Measurements from ENCODE around the gene PLA2G7. TPM values are rescaled to one million over a fixed set of nuclear protein-coding genes. Genes with fewer than 3 reads are reported as not detected.

PLA2G7 gene
- total and polyA plus RNA-seq, 2 of the 4 experiments (the other 2 are of a cell fraction): not detected

DNA sequence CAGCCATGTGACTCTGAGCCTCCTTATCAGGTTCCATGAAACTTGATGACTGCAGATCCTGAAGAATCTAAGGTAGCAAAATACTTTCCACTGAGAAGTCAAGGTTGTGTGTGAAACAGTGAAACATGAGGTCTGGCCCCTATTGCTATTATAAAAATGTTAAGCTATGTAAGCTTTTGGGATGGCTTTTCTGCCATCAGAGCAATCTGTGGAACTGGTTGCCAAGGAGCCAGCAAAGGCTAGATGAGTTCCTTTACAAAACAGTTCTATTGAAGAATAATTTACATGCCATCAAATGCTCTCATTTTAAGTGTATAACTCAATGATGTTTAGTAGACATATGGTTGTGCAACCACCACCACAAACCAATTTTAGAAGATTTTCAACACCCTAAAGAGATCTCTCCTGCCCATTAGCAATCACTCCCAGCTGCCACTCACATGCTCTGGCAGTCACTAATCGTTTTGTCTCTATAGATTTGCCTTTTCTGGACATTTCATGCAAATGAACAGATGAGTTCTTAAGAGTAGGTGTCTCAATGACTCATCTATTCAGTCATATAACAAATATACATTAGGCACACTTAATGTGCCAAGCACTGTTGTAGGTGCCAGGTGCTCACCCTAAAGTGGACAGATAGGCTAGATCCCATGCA, 38.2 kb upstream of the PLA2G7 start:
- Histone ChIP-seq H3K18ac (ENCODE audit: low read depth, low read length) (no peak overlapping the region), H3K9me3 (ENCODE audit: control insufficient read depth, insufficient read depth, low read length) (no peaks in the 10 kb centered on the region), H4K5ac (ENCODE audit: low read depth, low read length) (no peak overlapping the region), H2BK15ac (ENCODE audit: low read depth, low read length) (no peak overlapping the region), H3K79me1 (ENCODE audit: low read depth in 1 of 2, low read length in 2 of 2) (no peaks in the 10 kb centered on the region), H3K27me3 (ENCODE audit: control insufficient read depth, insufficient read depth, low read length) (no peaks in the 10 kb centered on the region), H2AK9ac (replicated peaks; ENCODE audit: low read depth, low read length, poor library complexity) (no peak overlapping the region), H3K9ac (ENCODE audit: low read depth, low read length) (no peak overlapping the region), H3K4me1 (ENCODE audit: control insufficient read depth, insufficient read depth, low read length) (no peaks in the 10 kb centered on the region), H2BK5ac (ENCODE audit: low read depth, low read length, poor library complexity, severe bottlenecking) (no peak overlapping the region), H2AFZ (replicated peaks; ENCODE audit: low read length, poor library complexity) (no peak overlapping the region), H2BK120ac (ENCODE audit: low read depth, low read length) (no peak overlapping the region), H3K56ac (ENCODE audit: extremely low read depth, insufficient read depth, low read length) (no peak overlapping the region), H4K91ac (ENCODE audit: insufficient read depth, low read depth, low read length) (no peak overlapping the region), H2BK20ac (ENCODE audit: low read depth, low read length) (no peak overlapping the region), H4K8ac (ENCODE audit: low read depth in 2 of 2, low read length in 2 of 2) (no peak overlapping the region), H3K4ac (ENCODE audit: low read depth, low read length) (no peak overlapping the region), H3K36me3 (ENCODE audit: control insufficient read depth, insufficient read depth, low read length) (no peaks in the 10 kb centered on the region), H3K4me3 (ENCODE audit: insufficient read depth, low read depth, low read length) (no peak overlapping the region), H3K27ac (ENCODE audit: insufficient read depth, low read length) (no peak overlapping the region), H3K4me2 (ENCODE audit: low read depth, low read length) (no peak overlapping the region), H4K20me1 (ENCODE audit: insufficient read depth, low read length) (no peaks in the 10 kb centered on the region), H3K14ac (replicated peaks; ENCODE audit: low read depth, low read length) (no peak overlapping the region), H3K9me1 (ENCODE audit: insufficient read depth, low read length) (no peaks in the 10 kb centered on the region), H3K23ac (ENCODE audit: low read depth, low read length) (no peak overlapping the region), H2AK5ac (ENCODE audit: low read depth, low read length) (no peak overlapping the region)
- DNase-seq (no peak), ATAC-seq (ENCODE audit: low read depth) (no peak)
- intact Hi-C loops (cut with micrococcal nuclease) (no loop called here), in situ Hi-C loops (cut with MboI; ENCODE audit: low sequenced_read_pairs) (no loop called here), dilution Hi-C loops (cut with HindIII; ENCODE audit: low sequenced_read_pairs, unreplicated experiment) (no loop called here)
- WGBS, 2 experiments (ENCODE audit: extremely low coverage in 2 of 2, insufficient read length in 1 of 2): no CpG with 5 or more reads among the region's 1 CpG
- POLR2A ChIA-PET (ENCODE audit: unreplicated experiment): no interaction called here
- CTCF ChIA-PET: no interaction called here
- no peak for TF ChIP-seq FOS (IDR thresholded peaks at IDR 0.05; ENCODE audit: low read depth, low read length)
- TF ChIP-seq, protein P1, sequence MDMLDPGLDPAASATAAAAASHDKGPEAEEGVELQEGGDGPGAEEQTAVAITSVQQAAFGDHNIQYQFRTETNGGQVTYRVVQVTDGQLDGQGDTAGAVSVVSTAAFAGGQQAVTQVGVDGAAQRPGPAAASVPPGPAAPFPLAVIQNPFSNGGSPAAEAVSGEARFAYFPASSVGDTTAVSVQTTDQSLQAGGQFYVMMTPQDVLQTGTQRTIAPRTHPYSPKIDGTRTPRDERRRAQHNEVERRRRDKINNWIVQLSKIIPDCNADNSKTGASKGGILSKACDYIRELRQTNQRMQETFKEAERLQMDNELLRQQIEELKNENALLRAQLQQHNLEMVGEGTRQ (IDR thresholded peaks at IDR 0.05; ENCODE audit: low read depth, low read length): no peak
- TF ChIP-seq MXI1 (IDR thresholded peaks at IDR 0.05; ENCODE audit: borderline replicate concordance, low read depth, low read length): no peak
- no peak for TF ChIP-seq RAD21 (IDR thresholded peaks at IDR 0.05; ENCODE audit: low read length)
- no peak for TF ChIP-seq CEBPB (IDR thresholded peaks at IDR 0.05; ENCODE audit: low read depth, low read length)
- no peak for TF ChIP-seq MAZ (IDR thresholded peaks at IDR 0.05; ENCODE audit: borderline replicate concordance, low read depth, low read length)
- no peak for TF ChIP-seq CHD1 (IDR thresholded peaks at IDR 0.05; ENCODE audit: low read depth, low read length)
- TF ChIP-seq, protein P2, sequence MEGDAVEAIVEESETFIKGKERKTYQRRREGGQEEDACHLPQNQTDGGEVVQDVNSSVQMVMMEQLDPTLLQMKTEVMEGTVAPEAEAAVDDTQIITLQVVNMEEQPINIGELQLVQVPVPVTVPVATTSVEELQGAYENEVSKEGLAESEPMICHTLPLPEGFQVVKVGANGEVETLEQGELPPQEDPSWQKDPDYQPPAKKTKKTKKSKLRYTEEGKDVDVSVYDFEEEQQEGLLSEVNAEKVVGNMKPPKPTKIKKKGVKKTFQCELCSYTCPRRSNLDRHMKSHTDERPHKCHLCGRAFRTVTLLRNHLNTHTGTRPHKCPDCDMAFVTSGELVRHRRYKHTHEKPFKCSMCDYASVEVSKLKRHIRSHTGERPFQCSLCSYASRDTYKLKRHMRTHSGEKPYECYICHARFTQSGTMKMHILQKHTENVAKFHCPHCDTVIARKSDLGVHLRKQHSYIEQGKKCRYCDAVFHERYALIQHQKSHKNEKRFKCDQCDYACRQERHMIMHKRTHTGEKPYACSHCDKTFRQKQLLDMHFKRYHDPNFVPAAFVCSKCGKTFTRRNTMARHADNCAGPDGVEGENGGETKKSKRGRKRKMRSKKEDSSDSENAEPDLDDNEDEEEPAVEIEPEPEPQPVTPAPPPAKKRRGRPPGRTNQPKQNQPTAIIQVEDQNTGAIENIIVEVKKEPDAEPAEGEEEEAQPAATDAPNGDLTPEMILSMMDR (conservative IDR thresholded peaks at IDR 0.05; ENCODE audit: low read depth, low read length): no peak
- no peak for TF ChIP-seq ELK1 (IDR thresholded peaks at IDR 0.05; ENCODE audit: borderline replicate concordance, low read depth, low read length)
- TF ChIP-seq RCOR1 (IDR thresholded peaks at IDR 0.05; ENCODE audit: insufficient replicate concordance, low read length): no peak
- no peak for TF ChIP-seq POLR2A (IDR thresholded peaks at IDR 0.05; ENCODE audit: low read depth, low read length)
- TF ChIP-seq NFE2L2 (IDR thresholded peaks at IDR 0.05; ENCODE audit: low read depth, low read length): no peak
- no peak for TF ChIP-seq RFX5 (IDR thresholded peaks at IDR 0.05; ENCODE audit: low read depth, low read length)
- TF ChIP-seq BHLHE40 (IDR thresholded peaks at IDR 0.05; ENCODE audit: low read depth, low read length): no peak
- no TSS peak for BruUV-seq (replicated peaks)

Data from IMR-90 (cell line).